Measurements from ENCODE around the gene NRXN2.

The NRXN2 gene

DNA sequence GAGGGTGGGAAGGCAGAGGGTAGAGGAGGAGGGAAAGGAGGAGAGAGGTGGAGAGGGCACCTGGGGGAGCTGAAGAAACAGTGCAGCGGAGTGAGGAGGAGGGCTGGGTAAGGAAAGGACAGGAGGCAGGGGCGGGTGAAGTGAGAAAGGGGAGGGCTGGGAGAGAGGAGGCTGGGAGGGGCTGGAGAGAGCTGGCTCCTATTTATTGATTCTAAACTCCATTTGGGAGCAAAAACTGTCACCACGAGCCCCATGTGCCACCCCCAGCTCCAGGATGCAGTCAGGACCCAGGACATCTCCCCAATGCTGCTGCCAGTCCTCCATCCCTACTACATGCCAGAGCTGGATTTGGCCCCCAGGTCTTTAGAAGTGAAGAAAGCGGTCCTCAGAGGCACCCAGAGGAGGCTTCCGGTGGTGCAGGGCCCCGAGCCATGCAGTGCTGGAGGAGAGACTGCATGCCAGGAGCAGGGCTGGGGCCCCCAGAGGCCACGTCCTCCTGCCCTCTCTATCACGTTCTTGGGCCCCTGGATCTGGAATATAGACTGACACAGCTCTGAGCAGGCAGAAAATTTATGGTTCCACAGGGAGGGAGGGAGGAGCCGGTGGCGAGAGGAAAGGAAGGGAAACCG, 78.2 kb downstream of the NRXN2 start:
- TF ChIP-seq, protein P1, sequence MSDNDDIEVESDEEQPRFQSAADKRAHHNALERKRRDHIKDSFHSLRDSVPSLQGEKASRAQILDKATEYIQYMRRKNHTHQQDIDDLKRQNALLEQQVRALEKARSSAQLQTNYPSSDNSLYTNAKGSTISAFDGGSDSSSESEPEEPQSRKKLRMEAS (IDR thresholded peaks at IDR 0.05; ENCODE audit: low read depth, low read length): no peak
- TF ChIP-seq, protein P2, sequence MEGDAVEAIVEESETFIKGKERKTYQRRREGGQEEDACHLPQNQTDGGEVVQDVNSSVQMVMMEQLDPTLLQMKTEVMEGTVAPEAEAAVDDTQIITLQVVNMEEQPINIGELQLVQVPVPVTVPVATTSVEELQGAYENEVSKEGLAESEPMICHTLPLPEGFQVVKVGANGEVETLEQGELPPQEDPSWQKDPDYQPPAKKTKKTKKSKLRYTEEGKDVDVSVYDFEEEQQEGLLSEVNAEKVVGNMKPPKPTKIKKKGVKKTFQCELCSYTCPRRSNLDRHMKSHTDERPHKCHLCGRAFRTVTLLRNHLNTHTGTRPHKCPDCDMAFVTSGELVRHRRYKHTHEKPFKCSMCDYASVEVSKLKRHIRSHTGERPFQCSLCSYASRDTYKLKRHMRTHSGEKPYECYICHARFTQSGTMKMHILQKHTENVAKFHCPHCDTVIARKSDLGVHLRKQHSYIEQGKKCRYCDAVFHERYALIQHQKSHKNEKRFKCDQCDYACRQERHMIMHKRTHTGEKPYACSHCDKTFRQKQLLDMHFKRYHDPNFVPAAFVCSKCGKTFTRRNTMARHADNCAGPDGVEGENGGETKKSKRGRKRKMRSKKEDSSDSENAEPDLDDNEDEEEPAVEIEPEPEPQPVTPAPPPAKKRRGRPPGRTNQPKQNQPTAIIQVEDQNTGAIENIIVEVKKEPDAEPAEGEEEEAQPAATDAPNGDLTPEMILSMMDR (IDR thresholded peaks at IDR 0.05; ENCODE audit: low read depth, low read length): peak; percentile 46
- DNase-seq (ENCODE audit: low read depth): peak; percentile 69
- H3K4me3 ChIP-seq (ENCODE audit: low read depth, low read length): no peak overlapping the region

DNA sequence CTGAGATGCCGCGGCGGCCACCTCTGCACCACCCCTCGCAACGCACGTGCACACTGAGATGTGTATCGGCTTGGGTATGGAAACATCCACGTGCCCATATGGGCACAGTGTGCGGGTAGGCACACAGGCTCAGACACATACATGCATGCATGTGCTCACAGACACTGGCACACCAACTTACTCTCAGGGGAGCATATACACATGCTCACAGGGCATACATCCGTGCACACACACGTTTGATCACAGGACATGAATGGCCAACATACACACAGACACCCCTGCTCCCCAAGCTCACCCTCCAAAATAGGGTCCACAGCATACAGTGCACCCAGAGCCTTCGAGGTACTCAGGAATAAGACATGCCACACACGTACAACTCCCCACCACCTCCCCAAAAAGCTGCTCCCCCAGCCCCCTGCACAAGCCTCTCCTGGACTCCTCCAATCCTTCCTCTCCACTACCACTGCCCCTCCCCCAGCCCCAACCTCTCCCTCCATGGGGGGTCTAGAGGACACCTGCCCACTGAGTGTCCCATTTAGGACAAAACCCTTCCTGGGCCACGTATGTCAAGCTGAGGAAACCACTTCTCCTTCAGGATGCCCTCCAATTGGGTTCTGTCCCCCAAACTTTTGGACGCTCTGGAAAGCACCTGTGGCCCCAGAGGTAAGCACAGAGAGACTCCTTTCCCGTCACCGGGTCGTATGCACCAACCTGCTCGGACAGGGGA, 78.9 kb downstream of the NRXN2 start:
- DNase-seq (ENCODE audit: low read depth): no peak
- H3K4me3 ChIP-seq (ENCODE audit: low read depth, low read length): no peak overlapping the region
- TF ChIP-seq MYC (IDR thresholded peaks at IDR 0.05; ENCODE audit: low read depth, low read length) (no peak), POLR2A (IDR thresholded peaks at IDR 0.05; ENCODE audit: extremely low read depth, insufficient read length) (no peak)
- TF ChIP-seq, protein P2 (IDR thresholded peaks at IDR 0.05; ENCODE audit: low read depth, low read length): no peak
- TF ChIP-seq, protein P1 (IDR thresholded peaks at IDR 0.05; ENCODE audit: low read depth, low read length): no peak

DNA sequence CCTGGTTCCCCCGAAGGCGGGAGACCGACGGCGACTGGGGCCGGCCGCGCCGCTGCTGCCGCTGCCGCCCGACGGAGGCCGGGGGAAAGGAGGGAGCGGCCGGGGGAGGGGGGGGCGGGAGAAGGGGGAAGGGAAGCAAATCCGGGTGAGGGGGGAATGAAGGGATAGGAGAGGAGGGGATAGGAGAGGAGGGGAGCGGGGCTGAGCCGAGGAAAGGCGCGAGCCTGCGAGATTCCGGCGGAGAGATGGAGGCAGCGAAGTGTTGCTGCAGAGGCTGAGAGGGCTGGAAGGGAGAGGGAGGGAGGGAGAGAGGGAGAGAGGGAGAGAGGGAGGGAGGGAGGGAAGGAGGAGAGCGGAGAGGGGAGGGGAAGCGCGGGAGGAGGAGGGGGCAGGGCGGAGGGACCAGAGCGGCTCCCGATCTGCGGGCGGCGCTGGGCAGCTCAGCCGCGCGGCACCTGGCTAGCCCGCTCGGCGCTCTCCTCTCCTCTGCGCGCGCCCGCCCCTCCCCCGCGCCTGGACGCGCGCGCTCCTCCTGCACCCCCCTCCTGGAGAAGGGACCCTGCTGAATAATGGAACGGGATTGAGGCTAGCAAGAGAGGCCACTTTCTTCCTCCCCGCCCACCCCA, 79.6 kb downstream of the NRXN2 start:
- no peak for DNase-seq (ENCODE audit: low read depth)
- TF ChIP-seq MYC (IDR thresholded peaks at IDR 0.05; ENCODE audit: low read depth, low read length): no peak
- no peak for TF ChIP-seq POLR2A (IDR thresholded peaks at IDR 0.05; ENCODE audit: extremely low read depth, insufficient read length)
- TF ChIP-seq, protein P2 (IDR thresholded peaks at IDR 0.05; ENCODE audit: low read depth, low read length): no peak
- TF ChIP-seq, protein P1 (IDR thresholded peaks at IDR 0.05; ENCODE audit: low read depth, low read length): no peak
- no peak overlapping the region for H3K4me3 ChIP-seq (ENCODE audit: low read depth, low read length)

DNA sequence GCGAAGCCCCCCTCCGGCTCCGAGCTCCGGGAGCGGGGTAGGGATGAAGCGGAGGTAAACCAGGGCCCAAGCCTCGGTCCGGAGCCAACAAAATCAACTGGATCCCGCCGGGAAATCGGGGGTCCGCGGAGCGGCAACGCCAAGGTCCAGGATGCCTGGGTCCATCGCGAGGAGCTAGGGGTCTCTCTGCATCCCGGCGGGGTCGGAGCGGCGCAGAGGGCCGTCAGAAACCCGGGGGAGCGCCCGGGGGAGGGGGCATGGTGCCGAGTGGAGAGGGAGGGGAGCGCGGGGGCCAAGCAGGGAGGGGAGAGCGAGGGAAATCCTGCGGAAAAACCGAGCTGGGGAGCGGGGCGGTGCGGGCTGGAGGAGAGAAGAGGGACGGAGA, 80.1 kb downstream of the NRXN2 start:
- TF ChIP-seq POLR2A (IDR thresholded peaks at IDR 0.05; ENCODE audit: extremely low read depth, insufficient read length) (no peak), MYC (IDR thresholded peaks at IDR 0.05; ENCODE audit: low read depth, low read length) (no peak)
- TF ChIP-seq, protein P1 (IDR thresholded peaks at IDR 0.05; ENCODE audit: low read depth, low read length): no peak
- TF ChIP-seq, protein P2 (IDR thresholded peaks at IDR 0.05; ENCODE audit: low read depth, low read length): no peak
- DNase-seq (ENCODE audit: low read depth): no peak
- no peak overlapping the region for H3K4me3 ChIP-seq (ENCODE audit: low read depth, low read length)

DNA sequence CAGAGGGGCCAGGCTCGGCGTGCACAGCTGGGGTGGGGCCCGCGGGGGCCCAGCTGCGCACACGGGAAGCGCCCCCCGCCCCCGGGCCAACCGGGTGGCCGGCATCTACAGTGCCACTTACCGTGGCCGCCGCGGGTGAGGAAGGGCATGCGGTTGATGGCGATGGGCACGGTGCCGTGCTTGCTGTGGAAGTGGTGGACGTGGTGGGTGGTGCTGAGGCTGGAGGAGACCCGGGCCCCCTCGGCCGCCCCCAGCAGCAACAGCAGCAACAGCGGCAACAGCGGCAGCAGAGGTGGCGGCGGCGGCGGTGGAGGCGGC, 80.6 kb downstream of the NRXN2 start:
- TF ChIP-seq, protein P2 (IDR thresholded peaks at IDR 0.05; ENCODE audit: low read depth, low read length): no peak
- no peak for TF ChIP-seq POLR2A (IDR thresholded peaks at IDR 0.05; ENCODE audit: extremely low read depth, insufficient read length)
- no peak for TF ChIP-seq MYC (IDR thresholded peaks at IDR 0.05; ENCODE audit: low read depth, low read length)
- TF ChIP-seq, protein P1 (IDR thresholded peaks at IDR 0.05; ENCODE audit: low read depth, low read length): no peak
- H3K4me3 ChIP-seq (ENCODE audit: low read depth, low read length): no peak overlapping the region
- DNase-seq (ENCODE audit: low read depth): no peak
